Measurements from ENCODE around the gene PIP5K1B. TPM values are rescaled to one million over a fixed set of nuclear protein-coding genes. Genes with fewer than 3 reads are reported as not detected.

The PIP5K1B gene
- total RNA-seq, 1 experiment from 2014 or later, result 10.3 TPM

- no peaks in the 10 kb centered on the region for H3K27me3 Mint-ChIP-seq (ENCODE audit: insufficient read depth, unreplicated experiment)
- no peaks in the 10 kb centered on the region for H3K9me3 Mint-ChIP-seq (ENCODE audit: unreplicated experiment)
- ChIA-PET POLR2A (interaction anchor here (1.4 kb wide), 1 partner anchor 77 kb away, joined by 3 read pairs; no protein-coding TSS in a partner anchor), CTCF (interaction anchor here (0.6 kb wide), 1 partner anchor 62 kb away, joined by 4 read pairs; no protein-coding TSS in a partner anchor)
- BruUV-seq (replicated peaks), result no TSS peak
- H3K4me1 Mint-ChIP-seq (ENCODE audit: low read depth, unreplicated experiment), result no peaks in the 10 kb centered on the region
- H3K36me3 Mint-ChIP-seq (ENCODE audit: insufficient read depth, unreplicated experiment), result no peaks in the 10 kb centered on the region
- Histone ChIP-seq H3K9me3 (no peaks in the 10 kb centered on the region), H3K36me3 (ENCODE audit: control insufficient read depth, insufficient read depth, low read length) (no peaks in the 10 kb centered on the region), H3K4me1 (no peaks in the 10 kb centered on the region), H3K4me3 (ENCODE audit: low read depth, low read length) (peak overlapping the region; percentile 54), H3K27me3 (replicated peaks; ENCODE audit: control insufficient read depth, insufficient read depth, low read length) (no peaks in the 10 kb centered on the region)
- H3K4me3 Mint-ChIP-seq (ENCODE audit: unreplicated experiment), result peak overlapping the region; percentile 88
- no peak overlapping the region for H3K27ac Mint-ChIP-seq (ENCODE audit: unreplicated experiment)
- peak; percentile 45 to 53 for DNase-seq
- TF ChIP-seq CTCF (IDR thresholded peaks at IDR 0.05; ENCODE audit: insufficient read depth in 1 of 2, low read depth in 1 of 2, low read length in 1 of 2, severe bottlenecking in 1 of 2, unreplicated experiment in 1 of 2), result no peak
- intact Hi-C loops (cut with micrococcal nuclease; ENCODE audit: unreplicated experiment), result loop anchor here (2.0 kb wide), 1 partner anchor 41 kb away; no protein-coding TSS in a partner anchor
Measured at GRCh38 chr9:68705531-68706362, 707 bp downstream of the PIP5K1B start.

GRCh38 chr9:68706363-68707201, 1.5 kb downstream of the PIP5K1B start:
- BruUV-seq (replicated peaks), result TSS peak; percentile 53
- H3K9me3 Mint-ChIP-seq (ENCODE audit: unreplicated experiment), result no peaks in the 10 kb centered on the region
- no peaks in the 10 kb centered on the region for H3K36me3 ChIP-seq (ENCODE audit: control insufficient read depth, insufficient read depth, low read length)
- H3K4me1 Mint-ChIP-seq (ENCODE audit: low read depth, unreplicated experiment), result no peaks in the 10 kb centered on the region
- H3K27me3 ChIP-seq (replicated peaks; ENCODE audit: control insufficient read depth, insufficient read depth, low read length), result no peaks in the 10 kb centered on the region
- H3K4me1 ChIP-seq, result no peaks in the 10 kb centered on the region
- no peaks in the 10 kb centered on the region for H3K9me3 ChIP-seq
- no peaks in the 10 kb centered on the region for H3K36me3 Mint-ChIP-seq (ENCODE audit: insufficient read depth, unreplicated experiment)
- DNase-seq, result no peak
- H3K27me3 Mint-ChIP-seq (ENCODE audit: insufficient read depth, unreplicated experiment), result no peaks in the 10 kb centered on the region
- intact Hi-C loops (cut with micrococcal nuclease; ENCODE audit: unreplicated experiment), result loop anchor here (2.0 kb wide), 1 partner anchor 40 kb away; no protein-coding TSS in a partner anchor
- no peak for TF ChIP-seq CTCF (IDR thresholded peaks at IDR 0.05; ENCODE audit: insufficient read depth in 1 of 2, low read depth in 1 of 2, low read length in 1 of 2, severe bottlenecking in 1 of 2, unreplicated experiment in 1 of 2)
- CTCF ChIA-PET, result interaction anchor here (0.6 kb wide), 1 partner anchor 61 kb away, joined by 4 read pairs; no protein-coding TSS in a partner anchor
- H3K27ac Mint-ChIP-seq (ENCODE audit: unreplicated experiment), result peak overlapping the region; percentile 65
- POLR2A ChIA-PET, result no interaction called here
- H3K4me3 ChIP-seq (ENCODE audit: low read depth, low read length), result peak overlapping the region; percentile 54
- peak overlapping the region; percentile 88 for H3K4me3 Mint-ChIP-seq (ENCODE audit: unreplicated experiment)

- POLR2A ChIA-PET, result no interaction called here
Measured at GRCh38 chr9:68707801-68708488, 2.9 kb downstream of the PIP5K1B start.

More at GRCh38 chr9:68707801-68708488, 2.9 kb downstream of the PIP5K1B start:
- CTCF ChIA-PET, result no interaction called here
- H3K4me3 ChIP-seq (ENCODE audit: low read depth, low read length), result no peak overlapping the region
- no peaks in the 10 kb centered on the region for H3K4me1 ChIP-seq
- DNase-seq, result no peak
- Mint-ChIP-seq H3K9me3 (ENCODE audit: unreplicated experiment) (no peaks in the 10 kb centered on the region), H3K27ac (ENCODE audit: unreplicated experiment) (no peak overlapping the region), H3K36me3 (ENCODE audit: insufficient read depth, unreplicated experiment) (no peaks in the 10 kb centered on the region), H3K27me3 (ENCODE audit: insufficient read depth, unreplicated experiment) (no peaks in the 10 kb centered on the region), H3K4me3 (ENCODE audit: unreplicated experiment) (peak overlapping the region; percentile 27), H3K4me1 (ENCODE audit: low read depth, unreplicated experiment) (no peaks in the 10 kb centered on the region)
- BruUV-seq (replicated peaks), result no TSS peak
- intact Hi-C loops (cut with micrococcal nuclease; ENCODE audit: unreplicated experiment), result loop anchor here (2.0 kb wide), 1 partner anchor 39 kb away; no protein-coding TSS in a partner anchor
- no peaks in the 10 kb centered on the region for H3K9me3 ChIP-seq
- no peaks in the 10 kb centered on the region for H3K36me3 ChIP-seq (ENCODE audit: control insufficient read depth, insufficient read depth, low read length)
- no peak for TF ChIP-seq CTCF (IDR thresholded peaks at IDR 0.05; ENCODE audit: insufficient read depth in 1 of 2, low read depth in 1 of 2, low read length in 1 of 2, severe bottlenecking in 1 of 2, unreplicated experiment in 1 of 2)
- H3K27me3 ChIP-seq (replicated peaks; ENCODE audit: control insufficient read depth, insufficient read depth, low read length), result no peaks in the 10 kb centered on the region

All from Caco-2 (cell line).